OCI-LY7 (cell line): ENCODE measurements around the gene SPON1. TPM values are rescaled to one million over a fixed set of nuclear protein-coding genes. Genes with fewer than 3 reads are reported as not detected.

ENCODE experiments used
- BruUV-seq: library from RNA; stranded (reverse); fragments of 400-500 nt; replicated peaks from 2 replicates; lab custom pipeline; 2021; lab: Mats Ljungman, UMichigan
- CTCF ChIA-PET: fragments of 300-600 bp; sonication (Branson Sonifier 250); formaldehyde crosslinking; loops from one replicate; lab custom pipeline; 2022; ENCODE audit warnings: antibody characterized with exemption; ENCODE audit not compliant: unreplicated experiment; lab: Charles Lee
- POLR2A ChIA-PET: fragments of 300-600 bp; sonication (Branson Sonifier 250); formaldehyde crosslinking; loops from one replicate; lab custom pipeline; 2022; ENCODE audit warnings: antibody characterized with exemption; lab: Charles Lee
- DNase-seq: peaks from one replicate; pipeline ENCODE4 v3.0.0-alpha.2; 2015; ENCODE audit warnings: low spot score
- H2AFZ ChIP-seq: fragments of 200-600 bp; sonication (generic), shearing (Covaris generic); 2 replicates; pipeline ENCODE4 v1.6.1; 2014; ENCODE audit warnings: mild to moderate bottlenecking, antibody characterized with exemption, low read length, moderate library complexity
- H3K27ac ChIP-seq: fragments of 200-600 bp; sonication (generic); 2 replicates; pipeline ENCODE4 v1.5.1; 2014; ENCODE audit warnings: mixed run types, low read depth, mild to moderate bottlenecking, moderate library complexity, low read length, inconsistent platforms; ENCODE audit not compliant: poor library complexity, severe bottlenecking
- H3K36me3 ChIP-seq: fragments of 200-600 bp; sonication (generic); 2 replicates; pipeline ENCODE4 v1.6.1; 2014; ENCODE audit warnings: mild to moderate bottlenecking, antibody characterized with exemption, low read length, moderate library complexity, mixed read lengths; ENCODE audit not compliant: insufficient read depth
- H3K4me1 ChIP-seq: fragments of 200-600 bp; sonication (generic); 2 replicates; pipeline ENCODE4 v1.5.1; 2014; ENCODE audit warnings: mild to moderate bottlenecking, low read length; ENCODE audit not compliant: insufficient read depth, poor library complexity, severe bottlenecking
- H3K4me2 ChIP-seq: fragments of 200-600 bp; sonication (generic); 2 replicates; pipeline ENCODE4 v1.6.1; 2014; ENCODE audit warnings: mild to moderate bottlenecking, low read length
- H3K4me3 ChIP-seq: fragments of 200-600 bp; sonication (generic); 2 replicates; pipeline ENCODE4 v1.5.1; 2014; ENCODE audit warnings: mild to moderate bottlenecking, low read depth, low read length; ENCODE audit not compliant: poor library complexity, severe bottlenecking
- H3K79me2 ChIP-seq: fragments of 200-600 bp; sonication (generic); 2 replicates; pipeline ENCODE4 v1.6.1; 2016; ENCODE audit warnings: low read depth, mild to moderate bottlenecking, low read length, moderate library complexity, mixed read lengths; ENCODE audit not compliant: insufficient read depth
- H3K9me2 ChIP-seq: fragments of 200-600 bp; sonication (generic); 2 replicates; pipeline ENCODE4 v1.6.1; 2016; ENCODE audit warnings: mild to moderate bottlenecking, low read length, mixed read lengths; ENCODE audit not compliant: insufficient read depth
- H3K9me3 ChIP-seq: fragments of 200-600 bp; sonication (generic); 2 replicates; pipeline ENCODE4 v1.6.1; 2014; ENCODE audit warnings: mild to moderate bottlenecking, mixed run types, low read length, mixed read lengths
- H4K20me1 ChIP-seq: fragments of 200-600 bp; sonication (generic); 2 replicates; pipeline ENCODE4 v1.6.1; 2014; ENCODE audit warnings: mild to moderate bottlenecking, antibody characterized with exemption, low read length, moderate library complexity, mixed read lengths; ENCODE audit not compliant: insufficient read depth
- CTCF ChIP-seq: fragments of 200-600 bp; sonication (generic); conservative IDR thresholded peaks from 2 replicates; pipeline ENCODE4 v1.5.1; 2014; ENCODE audit warnings: mild to moderate bottlenecking, antibody characterized with exemption, low read length, moderate library complexity, mixed read lengths
- EZH2phosphoT487 ChIP-seq: fragments of 200-600 bp; sonication (generic); IDR thresholded peaks from 2 replicates; pipeline ENCODE4 v1.6.1; 2018; ENCODE audit warnings: low read depth, borderline replicate concordance, mild to moderate bottlenecking, mixed run types, antibody characterized with exemption, low read length, moderate library complexity, mixed read lengths
- intact Hi-C: fragments of 100-400 bp; cut with micrococcal nuclease; formaldehyde crosslinking; loops from one replicate; pipeline ENCODE4 v1.10.0; 2022; ENCODE audit not compliant: unreplicated experiment
- total RNA-seq, 2 experiments: library from RNA; depleted of rRNA in 1 of 2; stranded (reverse); fragments of >200 nt in 1 of 2; shearing (Covaris generic) in 1 of 2; gene quantifications; 2 replicates each; pipeline ENCODE4 v1.2.3, GENCODE V29; 2014 to 2022

The SPON1 gene
- total RNA-seq, 2 experiments from 2014 or later, result 0.38 TPM; not detected in 1

- H3K27ac ChIP-seq, result no peak overlapping the region
- POLR2A ChIA-PET, result interaction anchor here (0.6 to 0.7 kb wide), 2 partner anchors 160 to 528 kb away, joined by 3 read pairs; no protein-coding TSS in a partner anchor
- TF ChIP-seq CTCF, result no peak
- no peak for TF ChIP-seq EZH2phosphoT487
- H3K9me3 ChIP-seq, result no peaks in the 10 kb centered on the region
- no TSS peak for BruUV-seq
- H3K36me3 ChIP-seq, result no peaks in the 10 kb centered on the region
- no peaks in the 10 kb centered on the region for H3K4me1 ChIP-seq
- no peaks in the 10 kb centered on the region for H3K9me2 ChIP-seq
- no peak overlapping the region for H2AFZ ChIP-seq
- intact Hi-C loops, result no loop called here
- H3K79me2 ChIP-seq, result no peaks in the 10 kb centered on the region
- no peak for DNase-seq
- CTCF ChIA-PET, result no interaction called here
- H3K4me2 ChIP-seq, result no peak overlapping the region
- no peak overlapping the region for H3K4me3 ChIP-seq
- H4K20me1 ChIP-seq, result no peaks in the 10 kb centered on the region
Observed at GRCh38 chr11:14114269-14114668, 151.7 kb downstream of the SPON1 start.

GRCh38 chr11:14114786-14115185, 152.3 kb downstream of the SPON1 start:
- ChIA-PET POLR2A (interaction anchor here (0.6 kb wide), 1 partner anchor 160 kb away, joined by 3 read pairs; no protein-coding TSS in a partner anchor), CTCF (no interaction called here)
- no peak for DNase-seq
- Histone ChIP-seq H3K9me3 (no peaks in the 10 kb centered on the region), H4K20me1 (no peaks in the 10 kb centered on the region), H3K4me1 (no peaks in the 10 kb centered on the region), H3K79me2 (no peaks in the 10 kb centered on the region), H3K4me3 (no peak overlapping the region), H3K36me3 (no peaks in the 10 kb centered on the region), H3K9me2 (no peaks in the 10 kb centered on the region), H3K4me2 (no peak overlapping the region), H3K27ac (no peak overlapping the region), H2AFZ (no peak overlapping the region)
- no TSS peak for BruUV-seq
- intact Hi-C loops, result no loop called here
- no peak for TF ChIP-seq CTCF
- no peak for TF ChIP-seq EZH2phosphoT487

GRCh38 chr11:14117632-14118031, 155.1 kb downstream of the SPON1 start:
- CTCF ChIA-PET, result no interaction called here
- BruUV-seq, result no TSS peak

More at GRCh38 chr11:14117632-14118031, 155.1 kb downstream of the SPON1 start:
- Histone ChIP-seq H3K27ac (no peak overlapping the region), H3K36me3 (no peaks in the 10 kb centered on the region), H3K79me2 (no peaks in the 10 kb centered on the region), H3K4me2 (no peak overlapping the region), H3K9me2 (no peaks in the 10 kb centered on the region), H4K20me1 (no peaks in the 10 kb centered on the region), H3K4me1 (no peaks in the 10 kb centered on the region), H2AFZ (no peak overlapping the region), H3K4me3 (no peak overlapping the region), H3K9me3 (no peaks in the 10 kb centered on the region)
- intact Hi-C loops, result no loop called here
- POLR2A ChIA-PET, result no interaction called here
- no peak for DNase-seq
- TF ChIP-seq EZH2phosphoT487 (no peak), CTCF (no peak)
